T-cell (primary cell): ENCODE results near the gene CTDP1. TPM values are rescaled to one million over a fixed set of nuclear protein-coding genes. Genes with fewer than 3 reads are reported as not detected.

ENCODE experiments used
- ATAC-seq, 4 experiments: fragments of 200-7000 bp in 3 of 4; fragments of 150-1000 bp in 1 of 4; cut with Tn5 transposase; replicated peaks in 1 of 4; 1 replicate in 3 of 4; 2 replicates in 1 of 4; pipeline ENCODE4 v1.10.0; 2021; ENCODE audit warnings: moderate library complexity in 3 of 4, mild to moderate bottlenecking in 2 of 4, moderate number of reproducible peaks in 1 of 4
- CTCF ChIA-PET, 2 donors: fragments of 300-600 bp; sonication (Branson Sonifier 250); formaldehyde crosslinking; loops; one replicate each; lab custom pipeline; 2022; ENCODE audit warnings: antibody characterized with exemption in 2 of 2; lab: Charles Lee
- POLR2A ChIA-PET, 2 donors: fragments of 300-600 bp; sonication (Branson Sonifier 250); formaldehyde crosslinking; loops; one replicate each; lab custom pipeline; 2022; ENCODE audit warnings: antibody characterized with exemption in 2 of 2; lab: Charles Lee
- DNase-seq, 35 experiments: peaks; one replicate each; pipeline versions ENCODE4 v3.0.0 to v3.0.0-alpha.2; 2013 to 2023
- H3K27ac ChIP-seq: one replicate; pipeline ENCODE4 v1.5.1; 2013; ENCODE audit warnings: low read length
- H3K27me3 ChIP-seq, 2 experiments: replicated peaks in 1 of 2; 1 replicate in 1 of 2; 2 replicates in 1 of 2; pipeline versions ENCODE4 v1.6.1 to v1.7.0; 2013; ENCODE audit warnings: low read length in 1 of 2, mixed read lengths in 1 of 2; ENCODE audit not compliant: control insufficient read depth in 2 of 2, insufficient read depth in 2 of 2; ENCODE audit errors: extremely low read depth in 1 of 2
- H3K36me3 ChIP-seq, 2 donors: 1 replicate in 1 of 2; 2 replicates in 1 of 2; pipeline versions ENCODE4 v1.6.1 to v1.7.0; 2013; ENCODE audit warnings: low read length in 1 of 2; ENCODE audit not compliant: control insufficient read depth in 2 of 2, insufficient read depth in 1 of 2; ENCODE audit errors: extremely low read depth in 1 of 2
- H3K4me1 ChIP-seq, 2 experiments: 1 replicate in 1 of 2; 2 replicates in 1 of 2; pipeline versions ENCODE4 v1.6.1 to v1.7.0; 2013; ENCODE audit warnings: low read length in 2 of 2, mixed read lengths in 1 of 2; ENCODE audit not compliant: insufficient read depth in 2 of 2, control insufficient read depth in 1 of 2; ENCODE audit errors: extremely low read depth in 1 of 2
- H3K4me3 ChIP-seq, 2 donors: 1 replicate in 1 of 2; 2 replicates in 1 of 2; pipeline versions ENCODE4 v1.5.1 to v1.7.0; 2013; ENCODE audit warnings: mild to moderate bottlenecking in 2 of 2, low read length in 1 of 2, moderate library complexity in 1 of 2; ENCODE audit not compliant: control insufficient read depth in 1 of 2; ENCODE audit errors: extremely low read depth in 1 of 2
- H3K9me3 ChIP-seq: 2 replicates; pipeline ENCODE4 v1.7.0; 2013
- H3K27ac Mint-ChIP-seq, 2 donors: one replicate each; pipeline ENCODE4 v1.8.0; 2020 to 2021; ENCODE audit warnings: mild to moderate bottlenecking in 2 of 2, mixed read lengths in 2 of 2
- H3K27me3 Mint-ChIP-seq, 2 donors: one replicate each; pipeline ENCODE4 v1.8.0; 2021 to 2022; ENCODE audit warnings: mixed read lengths in 2 of 2
- H3K36me3 Mint-ChIP-seq: one replicate; pipeline ENCODE4 v1.8.0; 2021; ENCODE audit warnings: mixed read lengths
- H3K4me1 Mint-ChIP-seq, 3 donors: one replicate each; pipeline ENCODE4 v1.8.0; 2020 to 2022; ENCODE audit warnings: mixed read lengths in 3 of 3, mild to moderate bottlenecking in 1 of 3
- H3K4me3 Mint-ChIP-seq, 3 donors: one replicate each; pipeline ENCODE4 v1.8.0; 2020 to 2022; ENCODE audit warnings: mild to moderate bottlenecking in 3 of 3, mixed read lengths in 3 of 3, moderate library complexity in 3 of 3
- H3K9me3 Mint-ChIP-seq, 3 donors: one replicate each; pipeline ENCODE4 v1.8.0; 2020 to 2022; ENCODE audit warnings: mixed read lengths in 3 of 3
- WGBS: methylation state at CpG from one replicate; pipeline ENCODE4 v1.1.5; 2013; ENCODE audit warnings: missing lambda C conversion rate; ENCODE audit not compliant: insufficient coverage; 5-methylcytosine and 5-hydroxymethylcytosine counted together
- total RNA-seq, 35 experiments: library from RNA in 6 of 35; stranded (reverse) in 6 of 35; fragments of 120-200 nt in 1 of 35; gene quantifications; one replicate each; pipeline versions ENCODE4 v1.2.1 to v1.2.4 and lab custom pipeline; 2013 to 2026

The CTDP1 gene
- total RNA-seq, 5 donors from 2014 or later (not counting 1 experiment from before 2014, with no cell fraction given) = 46.3 to 78.0 (median 49.4) TPM

DNA sequence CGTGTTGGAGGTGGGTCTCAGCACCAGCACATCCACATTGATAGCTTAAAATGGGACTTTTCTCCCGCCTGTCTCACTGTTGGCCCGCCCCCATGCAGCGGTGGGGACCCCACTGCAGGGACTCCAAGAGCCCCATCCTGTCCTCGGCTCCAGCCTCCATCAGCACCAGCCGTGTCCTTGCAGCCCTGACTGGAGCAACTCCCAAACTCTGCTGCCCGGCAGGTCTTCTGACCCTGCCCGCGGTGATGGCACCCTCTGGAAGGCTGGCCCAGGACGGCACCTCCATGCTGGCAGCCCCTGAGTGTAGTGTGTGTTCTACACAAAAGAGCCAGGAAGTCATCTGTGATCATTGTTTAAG, 76.5 kb downstream of the CTDP1 start:
- H3K4me1 ChIP-seq = no peaks in the 10 kb centered on the region
- ChIA-PET CTCF (no interaction called here), POLR2A (no interaction called here)
- Mint-ChIP-seq H3K4me1 (peaks cover 0 to 3% (median 0%) of the 10 kb centered on the region in 3 donors), H3K27ac (no peak overlapping the region), H3K9me3 (peaks cover 10 to 40% (median 38%) of the 10 kb centered on the region in 3 donors), H3K27me3 (no peaks in the 10 kb centered on the region), H3K36me3 (peaks cover 62% of the 10 kb centered on the region), H3K4me3 (no peak overlapping the region)
- ATAC-seq (no peak), DNase-seq (no peak)
- no peak overlapping the region for H3K27ac ChIP-seq
- H3K36me3 ChIP-seq = peaks cover 29 to 35% of the 10 kb centered on the region in 2 donors
- H3K27me3 ChIP-seq = no peaks in the 10 kb centered on the region
- no peak overlapping the region for H3K4me3 ChIP-seq
- H3K9me3 ChIP-seq = peaks cover 6% of the 10 kb centered on the region
- WGBS = 96% methylated on average over 10 of the region's 10 CpGs

DNA sequence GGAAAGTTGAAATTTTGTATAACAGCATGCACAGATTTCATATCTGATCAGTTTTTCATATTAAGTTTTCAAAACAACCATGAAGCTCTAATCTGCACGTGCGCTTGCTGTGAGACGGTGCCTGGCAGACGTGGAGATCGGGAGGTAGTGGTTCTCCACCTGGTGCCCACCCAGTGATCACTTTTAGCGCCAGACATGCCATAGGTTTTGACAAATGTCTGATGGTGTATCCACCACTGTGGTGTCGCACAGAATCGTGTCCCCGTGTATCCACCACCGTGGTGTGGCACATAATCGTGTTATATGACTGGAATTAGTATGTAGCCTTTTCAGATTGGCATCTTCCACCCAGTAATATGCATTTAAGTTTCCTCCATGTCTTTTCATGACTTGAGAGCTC, 77.2 kb downstream of the CTDP1 start:
- DNase-seq = no peak
- peaks cover 6% of the 10 kb centered on the region for H3K9me3 ChIP-seq
- no peak for ATAC-seq
- peaks cover 10 to 46% (median 42%) of the 10 kb centered on the region in 3 donors for H3K9me3 Mint-ChIP-seq
- peaks cover 29 to 32% of the 10 kb centered on the region in 2 donors for H3K36me3 ChIP-seq
- H3K36me3 Mint-ChIP-seq = peaks cover 57% of the 10 kb centered on the region
- H3K4me1 ChIP-seq = no peaks in the 10 kb centered on the region
- H3K27me3 ChIP-seq = no peaks in the 10 kb centered on the region
- CTCF ChIA-PET = no interaction called here
- no peak overlapping the region for H3K27ac ChIP-seq
- 100% methylated on average over 1 of the region's 11 CpGs for WGBS
- no peak overlapping the region for H3K4me3 ChIP-seq
- no peak overlapping the region for H3K4me3 Mint-ChIP-seq
- no peaks in the 10 kb centered on the region for H3K4me1 Mint-ChIP-seq
- POLR2A ChIA-PET = no interaction called here
- no peaks in the 10 kb centered on the region for H3K27me3 Mint-ChIP-seq
- H3K27ac Mint-ChIP-seq = no peak overlapping the region

DNA sequence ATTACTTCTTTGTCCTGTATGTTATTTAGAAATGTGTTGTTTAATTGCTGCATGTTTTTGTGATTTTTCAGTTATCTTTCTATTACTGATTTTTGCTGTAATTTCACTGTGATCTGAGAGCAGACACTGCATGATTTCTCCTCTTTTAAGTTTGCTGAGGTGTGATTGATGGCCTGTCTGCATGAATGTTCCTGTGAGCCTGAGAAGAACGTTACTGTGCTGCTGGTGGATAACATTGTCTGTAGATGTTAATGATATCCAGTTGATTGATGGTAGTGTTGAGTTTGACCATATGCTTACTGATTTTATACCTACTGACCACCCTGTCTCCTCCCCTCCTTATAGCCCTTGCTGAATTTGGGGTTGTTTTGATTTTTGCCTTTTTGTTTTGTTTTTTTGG, 80.7 kb downstream of the CTDP1 start:
- Mint-ChIP-seq H3K27me3 (no peaks in the 10 kb centered on the region), H3K4me3 (no peak overlapping the region), H3K9me3 (peaks cover 13 to 57% (median 47%) of the 10 kb centered on the region in 3 donors), H3K4me1 (no peaks in the 10 kb centered on the region), H3K36me3 (peaks cover 38% of the 10 kb centered on the region), H3K27ac (no peak overlapping the region)
- no peak for ATAC-seq
- DNase-seq = no peak
- no peak overlapping the region for H3K27ac ChIP-seq
- no CpG with 5 or more reads among the region's 1 CpG for WGBS
- peaks cover 6 to 9% of the 10 kb centered on the region in 2 donors for H3K36me3 ChIP-seq
- ChIA-PET POLR2A (no interaction called here), CTCF (no interaction called here)
- peaks cover 6% of the 10 kb centered on the region for H3K9me3 ChIP-seq
- H3K4me3 ChIP-seq = no peak overlapping the region
- no peaks in the 10 kb centered on the region for H3K4me1 ChIP-seq
- peaks cover 0 to 4% of the 10 kb centered on the region in 2 experiments for H3K27me3 ChIP-seq

DNA sequence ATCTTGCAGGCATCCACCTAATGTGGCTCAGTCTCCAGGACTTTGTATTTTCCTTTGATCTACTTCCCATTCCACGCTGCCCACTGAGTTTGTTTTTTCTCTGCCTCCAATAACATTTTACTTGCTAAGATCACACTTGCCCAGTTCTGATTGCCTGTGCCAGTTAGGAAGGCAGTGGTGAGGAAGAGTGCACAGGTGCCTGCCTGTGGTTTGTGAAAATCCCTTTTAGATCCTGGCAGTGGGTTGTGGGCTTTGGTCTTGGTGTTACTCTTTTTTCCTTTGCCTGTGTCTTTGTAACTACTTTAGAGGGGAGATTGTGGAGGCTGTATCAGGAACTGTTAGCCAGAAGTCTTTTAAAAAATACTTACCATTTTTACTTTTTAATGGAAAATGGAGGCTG, 81.3 kb downstream of the CTDP1 start:
- H3K36me3 ChIP-seq = peaks cover under 1 to 4% of the 10 kb centered on the region in 2 donors
- Mint-ChIP-seq H3K9me3 (peaks cover 13 to 57% (median 47%) of the 10 kb centered on the region in 3 donors), H3K36me3 (peaks cover 34% of the 10 kb centered on the region), H3K27ac (no peak overlapping the region), H3K4me1 (no peaks in the 10 kb centered on the region), H3K27me3 (peaks cover 3 to 4% of the 10 kb centered on the region in 2 donors), H3K4me3 (no peak overlapping the region)
- DNase-seq = no peak
- no peak overlapping the region for H3K4me3 ChIP-seq
- ChIA-PET POLR2A (no interaction called here), CTCF (no interaction called here)
- peaks cover 6% of the 10 kb centered on the region for H3K9me3 ChIP-seq
- ATAC-seq = no peak
- H3K4me1 ChIP-seq = no peaks in the 10 kb centered on the region
- peaks cover 0 to 8% of the 10 kb centered on the region in 2 experiments for H3K27me3 ChIP-seq
- no peak overlapping the region for H3K27ac ChIP-seq
- WGBS = no CpG with 5 or more reads among the region's 1 CpG

DNA sequence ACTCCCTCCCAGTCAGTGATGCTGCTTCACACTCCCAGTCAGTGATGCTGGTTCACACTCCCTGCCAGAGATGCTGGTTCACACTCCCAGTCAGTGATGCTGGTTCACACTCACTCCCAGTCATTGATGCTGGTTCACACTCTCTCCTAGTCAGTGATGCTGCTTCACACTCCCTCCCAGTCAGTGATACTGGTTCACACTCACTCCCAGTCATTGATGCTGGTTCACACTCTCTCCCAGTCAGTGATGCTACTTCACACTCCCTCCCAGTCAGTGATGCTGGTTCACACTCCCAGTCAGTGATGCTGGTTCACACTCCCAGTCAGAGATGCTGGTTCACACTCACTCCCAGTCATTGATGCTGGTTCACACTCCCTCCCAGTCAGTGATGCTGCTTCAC, 83.8 kb downstream of the CTDP1 start:
- peaks cover 9% of the 10 kb centered on the region for H3K36me3 Mint-ChIP-seq
- POLR2A ChIA-PET = no interaction called here
- H3K9me3 ChIP-seq = peaks cover 6% of the 10 kb centered on the region

DNA sequence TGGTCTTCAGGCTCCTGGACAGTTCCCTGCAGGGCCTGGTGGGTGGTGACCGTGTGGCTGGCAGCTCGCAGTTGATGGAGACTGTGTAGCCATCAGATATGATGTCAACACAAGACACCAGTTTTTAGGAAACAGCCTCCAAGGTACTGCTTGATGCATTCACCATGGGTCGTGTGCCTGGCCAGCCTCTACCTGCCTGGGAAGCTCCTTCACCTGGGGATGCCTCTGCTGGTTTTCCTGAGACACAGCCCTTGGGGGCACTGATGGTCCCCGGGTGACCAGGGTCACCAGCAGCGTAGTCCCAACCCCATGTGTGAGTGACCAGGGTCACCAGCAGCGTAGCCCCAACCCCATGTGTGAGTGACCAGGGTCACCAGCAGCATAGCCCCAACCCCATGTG, 84.5 kb downstream of the CTDP1 start:
- H3K9me3 Mint-ChIP-seq = peaks cover 18 to 42% (median 30%) of the 10 kb centered on the region in 3 donors
- H3K27ac Mint-ChIP-seq = no peak overlapping the region
- Histone ChIP-seq H3K27me3 (peaks cover 0 to 25% of the 10 kb centered on the region in 2 experiments), H3K4me1 (no peaks in the 10 kb centered on the region), H3K27ac (no peak overlapping the region), H3K36me3 (no peaks in the 10 kb centered on the region), H3K9me3 (peaks cover under 1% of the 10 kb centered on the region), H3K4me3 (no peak overlapping the region)
- CTCF ChIA-PET = no interaction called here
- H3K27me3 Mint-ChIP-seq = peaks cover 5 to 16% of the 10 kb centered on the region in 2 donors
- no peaks in the 10 kb centered on the region for H3K4me1 Mint-ChIP-seq
- POLR2A ChIA-PET = no interaction called here
- no peak overlapping the region for H3K4me3 Mint-ChIP-seq
- no peak for ATAC-seq
- DNase-seq = no peak
- peaks cover 6% of the 10 kb centered on the region for H3K36me3 Mint-ChIP-seq
- 75% methylated on average over 3 of the region's 6 CpGs for WGBS

More for the DNA sequence above, 83.8 kb downstream of the CTDP1 start:
- H3K4me1 ChIP-seq = no peaks in the 10 kb centered on the region
- no peak for DNase-seq
- Mint-ChIP-seq H3K4me1 (no peaks in the 10 kb centered on the region), H3K27ac (no peak overlapping the region), H3K9me3 (peaks cover 21 to 46% (median 36%) of the 10 kb centered on the region in 3 donors), H3K4me3 (no peak overlapping the region), H3K27me3 (peaks cover 5 to 16% of the 10 kb centered on the region in 2 donors)
- CTCF ChIA-PET = no interaction called here
- H3K27ac ChIP-seq = no peak overlapping the region
- H3K4me3 ChIP-seq = no peak overlapping the region
- no peak for ATAC-seq
- no peaks in the 10 kb centered on the region for H3K36me3 ChIP-seq
- peaks cover 0 to 23% of the 10 kb centered on the region in 2 experiments for H3K27me3 ChIP-seq
